Activated T-cell treated with anti-CD3 and anti-CD28 coated beads for 48 hours (primary cell): ENCODE measurements around the gene ERVW-1.
"Not testable (repeated sequence)": the region's sequence is repeated elsewhere in the genome, so short reads cannot be mapped to it uniquely, and the experiment has no call there.

Experiments used
- DNase-seq: peaks from one replicate; pipeline ENCODE4 v3.0.0-alpha.2; 2020; ENCODE audit warnings: low read depth

ERVW-1 gene

DNA sequence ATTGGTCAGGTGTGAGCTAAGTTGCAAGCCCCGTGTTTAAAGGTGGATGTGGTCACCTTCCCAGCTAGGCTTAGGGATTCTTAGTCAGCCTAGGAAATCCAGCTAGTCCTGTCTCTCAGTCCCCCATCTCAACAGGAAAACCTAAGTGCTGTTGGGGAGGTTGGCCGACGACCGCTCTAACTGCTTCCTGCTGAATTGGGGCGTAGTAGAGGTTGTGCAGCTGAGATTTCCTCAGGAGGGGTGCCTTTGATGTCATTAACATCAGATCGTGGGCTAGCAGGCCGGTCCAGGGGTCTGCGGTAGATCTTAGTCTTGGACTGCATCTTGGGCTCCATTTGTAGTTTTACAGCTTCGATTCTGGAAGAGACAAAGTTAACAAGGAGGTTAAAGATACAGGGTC, 9.2 kb downstream of the ERVW-1 start:
- DNase-seq = not testable (repeated sequence)

GRCh38 chr7:92466682-92467081, 11.1 kb downstream of the ERVW-1 start:
- no peak for DNase-seq

GRCh38 chr7:92464515-92464914, 13.2 kb downstream of the ERVW-1 start:
- DNase-seq = no peak

DNA sequence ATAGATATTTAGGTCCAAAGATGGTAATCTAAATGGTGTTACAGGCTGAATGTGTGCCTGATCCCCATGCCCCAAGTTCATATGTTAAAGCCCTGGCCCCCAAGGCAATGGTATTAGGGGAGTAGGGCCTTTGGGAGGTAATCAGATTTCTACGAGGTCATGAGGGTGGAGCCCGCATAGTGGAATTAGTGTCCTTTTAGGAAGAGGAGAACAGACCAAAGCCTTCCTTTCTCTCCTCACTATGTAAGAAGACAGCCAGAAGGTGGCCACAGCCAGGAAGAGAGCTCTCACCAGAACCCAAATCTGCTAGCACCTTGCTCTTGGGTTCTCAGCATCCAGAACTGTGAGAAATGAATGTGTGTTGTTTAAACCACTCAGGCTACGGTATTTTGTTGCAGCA, 15.2 kb downstream of the ERVW-1 start:
- DNase-seq = no peak

DNA sequence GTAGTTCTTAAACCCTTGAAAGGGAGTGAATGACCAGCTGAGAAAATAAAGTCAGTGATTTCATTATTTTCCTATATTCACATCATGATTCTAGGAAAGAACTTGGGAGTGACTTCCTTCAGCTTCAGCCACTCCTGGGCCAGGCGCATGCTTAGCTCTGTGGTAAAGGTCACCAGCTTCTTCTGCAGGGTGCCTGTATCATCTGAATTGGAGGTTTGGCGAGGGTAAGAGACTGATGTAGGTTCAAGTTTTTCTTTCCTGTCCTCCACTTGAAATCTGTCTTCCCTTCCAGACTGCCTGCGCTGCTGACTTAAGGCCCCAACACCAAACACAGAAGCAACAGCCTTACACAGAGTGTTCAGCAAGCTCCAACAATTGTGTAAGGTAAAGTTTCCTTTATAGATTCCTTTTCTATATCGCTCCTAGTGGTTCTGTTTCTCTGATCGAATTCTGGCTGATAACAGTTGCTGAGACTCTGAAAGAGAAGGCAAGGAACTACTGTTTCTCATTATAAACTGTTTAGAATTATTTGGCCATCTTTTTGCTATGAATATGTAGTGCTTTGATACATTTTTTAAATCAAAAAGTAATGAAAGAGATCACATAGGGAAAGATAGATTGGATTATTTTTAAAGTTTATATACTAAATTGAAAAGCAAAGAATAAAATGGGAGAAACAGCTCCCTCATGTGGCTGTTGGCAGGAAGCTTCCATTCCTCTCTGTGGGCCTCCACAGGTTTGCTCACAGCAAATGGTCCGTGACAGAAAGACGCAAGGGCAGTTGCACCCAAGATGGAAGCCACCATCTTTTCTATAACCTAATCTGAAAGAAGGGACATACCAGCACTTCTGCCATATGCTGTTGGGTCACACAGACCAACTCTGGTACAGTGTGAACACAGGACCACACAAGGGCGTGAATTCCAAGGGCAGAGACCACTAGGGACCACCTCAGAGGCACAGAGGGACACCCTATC, 16.4 kb downstream of the ERVW-1 start:
- DNase-seq = peak; percentile 11

DNA sequence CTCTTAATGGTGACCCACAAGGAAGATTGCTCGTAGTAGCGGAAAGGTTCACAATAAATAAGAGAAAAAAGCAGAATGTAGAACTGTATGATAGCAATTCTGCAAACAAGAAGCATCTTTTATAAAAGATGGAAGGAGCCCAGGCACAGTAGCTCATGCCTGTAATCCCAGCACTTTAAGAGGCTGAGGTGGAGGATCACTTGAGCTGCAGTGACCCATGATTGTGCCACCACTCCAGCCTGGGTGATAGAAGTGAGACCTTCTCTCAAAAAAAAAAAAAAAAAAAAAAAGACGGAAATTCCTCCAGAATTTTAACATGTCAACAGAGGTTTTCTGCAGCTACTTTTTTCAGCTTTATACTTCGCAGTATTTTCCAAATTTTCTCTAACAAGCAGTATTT, 17.2 kb downstream of the ERVW-1 start:
- no peak for DNase-seq

DNA sequence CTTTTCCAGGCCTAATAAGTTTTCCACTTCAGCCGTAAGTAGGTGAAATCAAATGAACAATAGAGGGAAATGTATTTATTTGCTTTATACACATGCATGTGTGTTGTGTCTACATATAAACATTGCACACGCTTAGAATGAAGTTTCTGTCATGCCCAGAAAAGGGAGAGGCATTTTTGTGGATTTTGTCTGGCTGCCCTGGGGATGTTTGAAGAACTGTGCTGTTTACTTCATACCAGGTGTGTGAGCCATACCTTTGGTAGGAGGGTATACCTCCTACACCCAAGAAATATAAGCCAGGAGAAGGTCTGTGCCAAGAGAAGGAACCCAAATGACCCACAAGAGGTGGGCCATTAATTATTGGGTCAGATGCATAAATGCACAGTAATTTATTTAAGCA, 17.6 kb downstream of the ERVW-1 start:
- no peak for DNase-seq

DNA sequence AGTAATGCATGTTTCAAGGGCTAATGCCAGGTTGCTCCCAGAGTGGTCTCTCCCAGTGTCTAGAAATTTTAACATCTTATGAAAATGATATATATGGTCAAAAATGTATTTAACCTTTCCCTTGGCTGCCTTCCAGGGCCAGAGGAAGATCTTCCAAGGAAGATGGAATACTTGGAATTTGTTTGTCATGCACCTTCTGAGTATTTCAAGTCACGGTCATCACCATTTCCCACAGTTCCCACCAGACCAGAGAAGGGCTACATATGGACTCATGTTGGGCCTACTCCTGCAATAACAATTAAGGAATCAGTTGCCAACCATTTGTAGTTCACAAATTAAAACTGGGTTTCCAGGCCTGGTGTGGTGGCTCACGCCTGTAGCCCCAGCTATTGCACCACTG, 21.5 kb downstream of the ERVW-1 start:
- no peak for DNase-seq

- no peak for DNase-seq
These were observed 26.1 kb downstream of the ERVW-1 start for GRCh38 chr7:92451645-92452044.

GRCh38 chr7:92448205-92448747, 29.5 kb downstream of the ERVW-1 start:
- peak; percentile 10 for DNase-seq

DNA sequence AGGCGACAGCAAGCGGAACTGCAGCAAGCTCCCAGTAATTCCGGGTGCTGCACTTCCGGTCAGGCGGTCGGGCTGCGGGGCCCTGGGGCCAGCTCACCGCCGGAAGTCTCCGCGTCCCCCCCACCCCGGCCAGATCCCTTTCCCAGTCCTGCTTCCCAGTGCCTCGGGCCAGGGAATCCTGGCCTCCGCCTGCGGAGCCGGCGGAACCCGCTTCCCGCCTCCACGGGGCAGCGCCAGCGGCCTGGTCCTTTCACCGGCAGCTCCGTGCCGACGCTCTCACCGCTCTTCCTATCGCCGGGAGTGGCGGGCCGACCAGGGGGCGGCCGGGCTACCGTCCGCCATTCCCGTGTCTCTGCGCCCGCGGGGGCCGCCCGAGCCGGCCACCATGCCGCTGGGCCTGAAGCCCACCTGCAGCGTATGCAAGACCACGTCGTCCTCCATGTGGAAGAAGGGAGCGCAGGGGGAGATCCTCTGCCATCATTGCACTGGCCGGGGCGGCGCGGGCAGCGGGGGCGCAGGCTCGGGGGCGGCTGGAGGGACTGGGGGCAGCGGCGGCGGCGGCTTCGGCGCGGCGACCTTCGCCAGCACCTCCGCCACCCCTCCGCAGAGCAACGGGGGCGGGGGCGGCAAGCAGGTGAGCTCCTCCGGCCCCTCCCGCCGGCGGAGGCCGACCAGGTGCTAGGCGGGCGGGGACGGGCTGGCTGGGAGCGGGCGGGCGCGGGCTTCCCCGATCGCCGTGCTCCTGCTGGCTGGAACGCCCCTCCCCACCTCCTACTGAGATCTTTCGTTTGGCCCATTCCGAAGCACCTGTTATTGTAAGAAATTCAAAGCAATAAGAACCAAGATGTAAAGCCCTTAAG, 30.2 kb downstream of the ERVW-1 start, which contains the start of gene GATAD1:
GATAD1 (plus strand) TSS at position 138 of the 860 bp plus-strand sequence; CDS start at position 386, 248 bp downstream.
- peak; percentile 75 for DNase-seq

DNA sequence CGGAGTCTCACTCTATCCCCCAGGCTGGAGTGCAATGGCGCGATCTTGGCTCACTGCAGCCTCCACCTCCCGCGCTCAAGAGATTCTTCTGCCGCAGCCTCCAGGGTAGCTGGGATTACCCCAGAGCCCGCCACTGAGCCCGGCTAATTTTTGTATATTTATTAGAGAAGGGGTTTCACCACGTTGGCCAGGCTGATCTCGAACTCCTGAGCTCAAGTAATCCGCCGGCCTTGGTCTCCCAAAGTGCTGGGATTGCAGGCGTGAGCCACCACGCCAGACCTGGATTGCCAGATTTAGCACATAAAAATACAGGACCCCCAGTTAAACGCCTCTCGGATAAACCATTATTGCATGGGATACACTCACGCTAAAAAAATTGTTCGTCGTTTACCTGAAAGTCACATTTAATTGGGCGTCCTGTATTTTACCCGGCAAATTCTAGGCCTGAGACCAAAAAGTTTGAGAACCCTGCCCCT, 30.8 kb downstream of the ERVW-1 start:
- no peak for DNase-seq

DNA sequence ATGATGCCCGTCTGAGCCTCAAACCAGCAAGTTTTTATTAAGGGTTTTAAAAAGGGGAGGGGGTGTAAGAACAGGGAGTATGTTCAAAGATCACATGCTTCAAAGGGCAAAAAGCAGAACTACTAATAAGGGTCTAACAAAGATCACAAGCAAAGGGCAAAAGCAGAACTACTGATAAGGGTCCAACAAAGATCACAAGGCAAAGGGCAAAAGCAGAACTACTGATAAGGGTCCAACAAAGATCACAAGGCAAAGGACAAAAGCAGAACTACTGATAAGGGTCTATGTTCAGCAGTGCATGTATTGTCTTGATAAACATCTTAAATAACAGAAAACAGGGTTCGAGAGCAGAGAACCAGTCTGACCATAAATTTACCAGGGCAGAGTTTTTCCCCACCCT, 35.0 kb downstream of the ERVW-1 start:
- not testable (repeated sequence) for DNase-seq

DNA sequence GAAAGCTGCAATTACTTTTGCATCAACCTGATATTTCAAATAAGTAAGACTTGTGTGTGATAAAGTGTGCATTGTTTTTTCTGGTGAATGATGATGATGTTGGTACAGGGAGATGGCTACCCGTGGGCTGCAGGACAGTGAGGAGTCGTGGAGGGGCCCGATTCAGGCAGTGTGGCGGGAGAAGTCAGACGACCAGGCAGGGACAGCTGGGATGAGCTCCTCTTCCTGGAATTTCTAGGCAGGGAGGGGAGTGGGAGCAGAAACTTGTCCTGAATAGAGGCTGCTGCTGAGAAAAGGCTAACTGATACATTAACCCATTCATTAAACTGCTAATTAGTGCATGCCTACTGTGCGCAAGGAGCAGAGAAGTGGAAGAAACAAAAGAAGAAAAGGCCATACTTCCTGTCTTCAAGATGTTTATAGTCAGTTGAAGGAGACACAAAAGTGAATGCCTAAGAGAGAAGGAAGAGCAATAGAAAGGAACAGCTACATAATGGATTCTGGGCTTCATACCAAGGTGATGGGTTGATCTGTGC, 39.7 kb downstream of the ERVW-1 start:
- DNase-seq = no peak

DNA sequence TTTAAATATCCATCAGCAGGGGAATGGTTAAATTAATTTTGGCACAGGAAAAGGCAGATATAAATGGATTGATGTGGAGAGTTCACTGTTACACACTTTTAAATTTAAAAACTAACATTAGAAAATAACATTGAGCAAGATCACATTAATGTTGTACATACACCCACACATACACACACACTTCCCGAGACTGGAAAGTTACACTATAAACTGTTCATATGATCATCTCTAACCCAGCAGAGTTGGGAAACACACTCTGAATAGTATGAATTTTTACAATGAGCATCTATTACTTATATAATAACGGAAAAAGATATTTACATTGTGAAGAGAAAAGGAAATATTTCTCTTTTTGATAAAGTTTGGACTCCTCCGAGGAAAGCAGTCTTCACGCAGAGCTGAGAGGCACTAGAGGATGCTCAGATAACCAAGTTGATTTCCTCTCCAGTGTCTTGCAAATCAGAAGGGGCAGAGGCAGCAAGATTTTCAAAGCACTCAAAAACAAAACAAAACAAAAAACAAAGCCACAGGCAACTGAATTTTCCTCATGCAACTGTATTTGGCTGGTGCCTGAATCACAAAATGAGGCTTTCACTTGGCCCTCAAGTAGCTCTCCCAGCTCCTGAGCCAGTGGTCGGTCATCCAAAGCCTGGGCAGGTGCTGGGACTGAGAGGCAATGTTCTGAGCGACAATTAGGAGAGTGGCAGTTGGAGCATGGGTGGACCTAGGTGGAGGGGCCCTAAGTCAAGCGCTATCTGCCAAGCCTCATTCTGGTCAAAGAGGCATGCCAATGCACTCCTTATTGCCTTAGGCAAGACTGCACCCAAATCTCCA, 40.9 kb downstream of the ERVW-1 start:
- no peak for DNase-seq

DNA sequence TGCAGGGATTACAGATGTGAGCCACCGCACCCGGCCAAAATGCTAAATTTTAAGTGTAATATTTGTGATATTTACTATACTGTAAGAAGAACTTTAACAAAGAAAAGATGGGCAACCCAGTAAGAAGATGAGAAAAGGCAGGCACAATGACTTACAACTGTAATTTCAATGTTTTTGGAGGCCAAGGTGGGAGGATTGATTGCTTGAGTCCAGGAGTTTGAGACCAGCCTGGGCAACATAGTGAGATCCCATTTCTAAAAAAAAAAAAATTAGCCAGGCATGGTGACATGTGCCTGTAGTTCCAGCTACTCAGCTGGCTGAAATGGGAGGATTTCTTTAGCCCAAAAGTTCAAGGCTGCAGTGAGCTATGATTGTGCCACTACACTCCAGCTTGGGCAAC, 42.2 kb downstream of the ERVW-1 start:
- DNase-seq = no peak

DNA sequence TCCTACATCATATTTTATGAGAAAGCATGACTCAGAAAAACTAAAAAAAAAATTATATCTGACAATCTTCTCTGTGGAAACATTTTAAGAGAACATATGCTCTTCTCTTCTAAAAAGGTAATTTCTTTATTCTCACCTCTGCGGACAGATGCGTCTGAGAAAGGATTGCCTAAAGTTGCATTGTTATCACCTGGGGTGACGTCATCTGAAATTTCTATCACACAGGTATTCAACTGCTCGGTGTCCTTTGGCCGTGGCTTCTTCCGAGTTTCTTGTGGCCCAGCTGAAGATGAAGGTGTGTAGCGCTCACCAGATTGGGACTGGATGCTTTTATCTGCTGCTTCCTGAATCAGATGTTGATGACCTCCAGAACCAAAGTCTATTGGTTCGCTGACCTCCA, 44.7 kb downstream of the ERVW-1 start:
- DNase-seq = no peak

DNA sequence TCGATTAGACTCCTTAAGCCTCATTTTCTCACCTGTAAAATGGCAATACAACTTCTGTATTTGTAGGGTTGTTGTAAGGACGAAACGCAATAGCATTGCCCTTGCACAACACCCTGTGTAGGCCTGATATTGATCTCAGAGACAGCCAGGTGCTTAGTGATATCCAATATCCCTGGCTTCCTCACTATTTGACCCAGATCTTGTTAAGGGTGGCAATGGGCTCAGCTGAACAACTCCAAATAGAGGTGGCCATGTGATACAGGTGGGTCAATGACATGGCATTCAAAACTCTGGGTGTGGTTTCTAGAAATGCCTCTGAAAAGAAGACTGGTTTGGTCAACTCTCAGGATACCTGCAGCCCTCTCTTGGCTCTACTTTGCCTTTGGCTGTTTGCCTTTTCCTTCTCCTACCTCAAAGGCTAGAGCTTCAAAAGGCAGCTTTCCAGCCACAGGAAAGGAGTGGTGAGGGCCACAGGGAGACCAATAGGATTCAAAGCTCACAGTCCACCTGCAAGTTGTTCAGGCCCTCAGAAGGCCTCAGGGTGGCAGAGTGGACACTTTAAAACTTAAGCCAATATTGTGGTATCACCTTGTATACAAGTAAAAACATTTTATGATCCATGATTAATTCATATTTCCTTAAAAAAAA, 45.3 kb downstream of the ERVW-1 start:
- no peak for DNase-seq

GRCh38 chr7:92427193-92427592, 50.6 kb downstream of the ERVW-1 start:
- DNase-seq = no peak

GRCh38 chr7:92425311-92425947, 52.3 kb downstream of the ERVW-1 start:
- no peak for DNase-seq
